ENCODE data around the gene SGSM1.

SGSM1 gene, protein sequence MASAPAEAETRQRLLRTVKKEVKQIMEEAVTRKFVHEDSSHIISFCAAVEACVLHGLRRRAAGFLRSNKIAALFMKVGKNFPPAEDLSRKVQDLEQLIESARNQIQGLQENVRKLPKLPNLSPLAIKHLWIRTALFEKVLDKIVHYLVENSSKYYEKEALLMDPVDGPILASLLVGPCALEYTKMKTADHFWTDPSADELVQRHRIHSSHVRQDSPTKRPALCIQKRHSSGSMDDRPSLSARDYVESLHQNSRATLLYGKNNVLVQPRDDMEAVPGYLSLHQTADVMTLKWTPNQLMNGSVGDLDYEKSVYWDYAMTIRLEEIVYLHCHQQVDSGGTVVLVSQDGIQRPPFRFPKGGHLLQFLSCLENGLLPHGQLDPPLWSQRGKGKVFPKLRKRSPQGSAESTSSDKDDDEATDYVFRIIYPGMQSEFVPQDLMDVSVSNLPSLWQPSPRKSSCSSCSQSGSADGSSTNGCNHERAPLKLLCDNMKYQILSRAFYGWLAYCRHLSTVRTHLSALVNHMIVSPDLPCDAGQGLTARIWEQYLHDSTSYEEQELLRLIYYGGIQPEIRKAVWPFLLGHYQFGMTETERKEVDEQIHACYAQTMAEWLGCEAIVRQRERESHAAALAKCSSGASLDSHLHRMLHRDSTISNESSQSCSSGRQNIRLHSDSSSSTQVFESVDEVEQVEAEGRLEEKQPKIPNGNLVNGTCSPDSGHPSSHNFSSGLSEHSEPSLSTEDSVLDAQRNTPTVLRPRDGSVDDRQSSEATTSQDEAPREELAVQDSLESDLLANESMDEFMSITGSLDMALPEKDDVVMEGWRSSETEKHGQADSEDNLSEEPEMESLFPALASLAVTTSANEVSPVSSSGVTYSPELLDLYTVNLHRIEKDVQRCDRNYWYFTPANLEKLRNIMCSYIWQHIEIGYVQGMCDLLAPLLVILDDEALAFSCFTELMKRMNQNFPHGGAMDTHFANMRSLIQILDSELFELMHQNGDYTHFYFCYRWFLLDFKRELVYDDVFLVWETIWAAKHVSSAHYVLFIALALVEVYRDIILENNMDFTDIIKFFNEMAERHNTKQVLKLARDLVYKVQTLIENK

DNA sequence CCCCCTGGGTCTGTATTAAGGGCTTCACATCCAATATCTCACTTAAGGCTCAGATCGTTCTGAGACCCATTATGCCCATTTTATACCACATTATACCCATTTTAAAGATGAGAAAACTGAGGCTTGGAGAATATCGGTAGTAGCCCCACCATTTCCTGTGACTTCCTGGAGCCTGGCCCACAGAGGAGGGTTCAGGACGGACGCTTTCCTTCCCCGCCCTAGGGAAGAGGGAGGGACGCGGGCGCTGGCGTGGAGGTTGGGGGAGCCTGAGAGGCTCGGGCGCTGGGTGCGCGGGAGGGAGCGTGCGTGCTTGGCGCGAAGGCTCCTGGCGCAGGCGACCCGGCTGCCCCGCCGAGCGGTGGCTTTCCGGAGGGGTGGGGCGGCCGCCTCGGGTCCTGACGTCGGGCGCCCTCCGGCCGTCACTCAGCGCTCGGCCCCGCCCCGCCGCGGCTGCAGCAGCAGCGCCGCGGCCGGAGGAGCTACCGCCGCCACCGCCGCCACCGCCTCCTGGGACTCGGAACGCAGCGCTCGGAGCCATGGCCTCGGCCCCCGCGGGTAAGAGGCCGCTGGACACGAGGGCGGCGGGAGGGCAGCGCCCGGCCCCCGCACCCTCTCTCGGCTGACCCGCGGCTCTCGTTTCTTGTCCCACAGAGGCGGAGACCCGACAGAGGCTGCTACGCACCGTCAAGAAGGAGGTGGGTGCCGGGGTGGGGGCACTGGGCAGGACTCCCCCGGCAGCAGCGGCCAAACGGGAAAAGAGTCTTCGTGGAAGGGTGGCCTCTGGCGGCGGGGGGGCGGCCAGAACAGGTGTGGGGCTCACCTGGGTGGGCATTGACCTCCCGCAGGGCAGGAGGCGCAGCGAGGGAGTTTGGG is at the start of gene SGSM1:
SGSM1 (plus strand) TSS at position 422 of the 873 bp plus-strand sequence; CDS start at position 537, 115 bp downstream.
- DNase-seq (ENCODE audit: low spot score) = peak; percentile 90

DNA sequence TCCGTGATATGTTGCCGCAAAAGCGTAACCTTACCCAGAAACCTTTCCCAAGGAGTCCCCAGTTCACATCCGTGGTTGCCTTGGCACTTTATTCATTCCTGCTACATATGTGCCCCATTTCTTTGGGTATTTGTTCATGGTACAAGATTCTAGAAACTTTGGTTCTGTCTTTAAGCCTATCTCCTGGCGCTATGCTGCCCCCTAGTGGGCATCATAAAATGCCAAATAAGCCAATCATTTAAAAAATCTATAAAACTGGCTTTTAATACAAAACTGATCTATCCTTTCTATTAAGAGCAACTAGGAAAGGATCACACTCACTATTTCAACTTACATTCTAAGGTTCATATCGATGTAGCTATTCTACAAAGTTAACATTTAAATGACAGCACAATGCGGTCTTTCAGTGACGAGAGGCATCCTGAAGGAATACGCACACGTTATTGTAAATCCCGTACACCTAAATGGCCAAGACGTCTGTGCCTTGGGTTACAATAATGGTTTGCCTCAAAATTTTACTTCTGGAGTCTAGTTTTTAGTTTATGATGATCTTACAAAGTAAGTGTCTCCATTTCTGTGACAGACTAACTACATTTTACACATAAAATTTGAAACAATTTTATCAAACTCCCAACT is 47.7 kb upstream of the SGSM1 start:
- DNase-seq (ENCODE audit: low spot score) = peak; percentile 50

DNA sequence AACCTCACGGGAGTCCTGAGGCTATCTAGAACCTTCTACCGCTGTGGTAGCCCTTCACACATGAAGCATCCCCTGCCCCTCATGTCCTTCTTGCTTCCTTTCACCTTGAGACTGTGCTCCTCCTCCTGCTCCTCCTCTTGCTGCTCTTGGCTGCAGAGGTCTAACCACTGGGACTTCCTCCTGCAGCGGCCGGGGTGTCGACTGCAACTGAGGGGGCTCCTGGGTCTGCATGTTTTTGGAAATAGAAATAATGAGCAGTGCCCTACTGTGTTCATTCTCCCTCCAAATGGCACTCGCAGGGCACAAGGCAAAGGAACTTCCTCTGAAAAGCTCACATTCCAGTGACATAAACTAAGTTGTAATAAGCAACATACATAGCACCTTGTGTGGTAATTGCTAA is 46.2 kb upstream of the SGSM1 start:
- DNase-seq (ENCODE audit: low spot score) = no peak

DNA sequence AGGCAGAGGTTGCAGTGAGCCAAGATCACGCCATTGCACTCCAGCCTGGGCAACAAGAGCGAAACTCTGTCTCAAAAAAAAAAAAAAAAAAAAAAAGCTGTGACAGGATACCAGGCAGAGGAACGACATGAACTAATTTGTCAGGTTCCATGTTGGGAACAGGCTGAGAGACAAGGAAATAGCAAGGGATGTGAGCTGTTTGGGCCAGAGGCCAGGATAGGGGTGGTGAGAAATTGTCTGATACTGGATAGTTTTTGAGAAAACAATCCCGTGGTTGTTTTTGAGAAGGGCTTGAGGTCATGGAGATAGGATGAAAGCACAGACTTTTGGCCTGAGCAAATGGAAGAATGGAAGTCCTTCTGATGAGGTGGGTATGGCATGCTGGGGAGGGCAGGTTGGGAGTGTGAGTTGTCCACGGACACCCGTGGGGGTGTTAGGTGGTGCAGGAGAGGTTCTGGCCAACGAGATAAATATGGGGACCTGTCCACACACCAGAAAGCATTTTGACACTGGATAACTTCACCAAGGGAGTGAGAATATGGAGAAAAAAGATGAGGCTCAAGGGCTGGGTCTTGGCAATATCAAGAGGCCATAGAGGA is 45.2 kb upstream of the SGSM1 start:
- DNase-seq (ENCODE audit: low spot score) = no peak

GRCh38 chr22:24761888-24762675 is 43.9 kb upstream of the SGSM1 start:
- DNase-seq (ENCODE audit: low spot score) = no peak

DNA sequence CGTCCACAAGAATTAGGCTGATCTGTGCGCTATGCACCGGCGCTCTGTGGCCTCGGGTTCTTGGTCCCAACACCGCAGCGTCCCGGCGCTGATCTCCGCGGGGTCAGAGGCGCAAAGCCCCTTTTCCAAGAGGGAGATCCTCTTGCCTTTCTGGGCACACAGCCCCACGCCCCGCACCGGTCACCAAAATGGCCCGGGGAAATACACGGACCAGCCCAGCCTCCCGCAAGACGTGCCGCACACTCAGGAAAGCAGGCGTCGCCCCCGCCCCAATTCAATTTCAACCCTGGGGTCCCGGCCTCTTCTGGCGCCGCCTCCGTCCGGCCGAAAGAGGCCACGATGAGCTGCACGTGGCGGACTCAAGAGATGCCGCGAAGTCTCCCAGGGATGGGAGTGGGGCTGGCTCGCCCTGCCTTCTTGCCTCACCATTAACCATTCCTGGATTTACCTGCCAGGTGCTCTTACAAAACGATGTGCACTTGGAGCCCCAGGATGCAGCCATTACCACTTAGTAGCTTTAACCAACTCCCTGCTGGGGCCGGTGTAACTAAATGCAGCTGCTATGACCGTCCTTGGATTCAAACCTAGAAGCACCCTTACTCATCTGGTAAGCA is 42.0 kb upstream of the SGSM1 start:
- DNase-seq (ENCODE audit: low spot score) = no peak

GRCh38 chr22:24765166-24765565 is 40.8 kb upstream of the SGSM1 start:
- DNase-seq (ENCODE audit: low spot score) = no peak

GRCh38 chr22:24768537-24769374 is 37.3 kb upstream of the SGSM1 start:
- peak; percentile 66 for DNase-seq (ENCODE audit: low spot score)

DNA sequence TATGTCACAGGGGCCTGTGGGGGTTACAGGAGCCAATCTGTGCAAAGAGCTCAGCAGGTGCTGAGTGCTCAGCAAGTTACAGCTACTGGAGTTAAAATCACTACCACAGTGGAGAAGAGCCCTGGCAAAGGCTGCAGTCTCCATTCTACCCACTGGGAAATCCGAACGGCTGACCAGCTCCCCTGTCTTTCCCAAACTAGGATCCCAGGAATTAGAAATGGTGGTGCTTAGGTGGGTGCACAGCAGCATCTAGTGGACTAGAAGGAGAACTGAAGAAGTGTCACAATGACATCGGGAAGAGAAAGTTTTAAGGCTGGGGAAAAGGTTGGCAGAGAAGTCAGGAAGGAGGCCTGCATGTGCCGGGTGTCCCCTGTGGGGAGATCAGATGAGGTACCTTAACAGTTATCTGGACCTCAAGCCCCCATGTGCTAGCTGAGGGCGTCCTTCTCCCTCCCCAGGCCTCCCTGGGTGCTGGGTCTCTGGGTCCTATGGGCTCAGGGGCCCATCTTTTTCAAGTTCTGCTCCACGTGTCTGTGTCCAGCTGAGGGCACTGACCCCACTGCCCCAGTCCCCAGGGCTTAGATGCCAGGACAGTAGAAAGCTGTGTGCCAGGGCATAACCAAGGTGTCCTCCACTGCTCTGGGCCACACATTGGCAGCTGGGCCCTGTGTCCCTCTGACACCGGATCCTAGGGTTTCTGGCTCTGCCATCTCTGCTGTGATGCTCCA is 33.4 kb upstream of the SGSM1 start:
- DNase-seq (ENCODE audit: low spot score) = peak; percentile 53

GRCh38 chr22:24775769-24776492 is 30.1 kb upstream of the SGSM1 start:
- no peak for DNase-seq (ENCODE audit: low spot score)

- no peak for DNase-seq (ENCODE audit: low spot score)
Observed at GRCh38 chr22:24776525-24776924, 29.5 kb upstream of the SGSM1 start.

GRCh38 chr22:24789516-24789915 is 16.5 kb upstream of the SGSM1 start:
- DNase-seq (ENCODE audit: low spot score) = no peak

DNA sequence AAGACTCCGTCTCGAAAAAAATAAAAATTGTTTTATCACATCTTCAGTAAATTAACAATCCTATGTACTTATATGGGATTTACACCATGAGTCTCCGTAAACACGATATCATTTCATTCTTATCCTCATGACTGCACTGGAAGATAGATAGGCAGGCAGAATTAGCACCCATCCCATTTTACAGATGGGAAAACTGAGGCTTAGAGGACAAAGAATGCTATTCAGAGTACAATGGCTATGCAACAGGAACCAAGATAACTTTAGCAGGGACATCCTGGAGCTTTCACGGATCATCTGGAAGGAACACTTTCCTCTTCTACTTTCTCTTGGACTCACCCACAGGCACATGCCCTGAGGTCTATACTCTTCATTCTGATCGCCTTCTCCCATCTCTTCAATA is 14.6 kb upstream of the SGSM1 start:
- DNase-seq (ENCODE audit: low spot score) = no peak

DNA sequence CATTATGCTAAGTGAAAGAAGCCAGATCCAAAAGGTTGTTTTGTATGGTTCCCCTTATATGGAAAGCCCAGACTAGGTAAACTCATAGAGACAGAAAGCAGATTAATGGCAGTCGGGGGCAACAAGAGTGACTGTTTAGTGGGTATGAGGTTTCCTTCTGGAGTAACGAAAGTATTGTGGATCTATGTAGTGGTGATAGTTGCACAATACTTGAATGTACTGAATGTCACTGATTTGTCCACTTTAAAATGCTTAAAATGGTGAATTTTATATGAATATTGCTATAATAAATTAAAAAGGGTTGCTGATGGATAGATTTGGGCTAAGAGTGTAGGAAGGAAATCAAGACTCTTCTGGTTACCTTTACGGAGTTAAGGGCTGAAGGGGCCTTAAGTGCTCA is 10.0 kb upstream of the SGSM1 start:
- no peak for DNase-seq (ENCODE audit: low spot score)

DNA sequence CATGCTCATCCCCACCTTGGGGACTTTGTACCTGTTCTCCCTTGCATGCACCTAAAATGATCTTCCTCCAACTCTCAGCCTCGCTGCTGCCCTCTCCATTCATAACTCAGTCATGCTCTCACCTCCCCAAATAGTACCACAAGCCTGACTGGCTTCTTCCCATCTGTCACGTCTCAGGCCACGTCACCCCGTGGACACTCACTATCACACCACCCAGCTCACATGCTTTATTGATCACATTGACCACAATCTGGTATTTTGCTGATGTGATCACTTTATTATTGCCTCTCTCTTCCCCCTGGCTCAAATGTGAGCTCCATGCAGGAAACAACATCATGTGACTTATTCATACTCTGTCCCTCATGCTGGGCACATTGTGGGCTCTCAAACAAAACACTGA is 9.2 kb upstream of the SGSM1 start:
- DNase-seq (ENCODE audit: low spot score) = no peak

GRCh38 chr22:24801901-24802465 is 4.0 kb upstream of the SGSM1 start:
- DNase-seq (ENCODE audit: low spot score) = no peak

- DNase-seq (ENCODE audit: low spot score) = peak; percentile 67
Observed at GRCh38 chr22:24803064-24803542, 2.9 kb upstream of the SGSM1 start.
